H9 (cell line): ENCODE data around the gene SORBS1. TPM values are rescaled to one million over a fixed set of nuclear protein-coding genes. Genes with fewer than 3 reads are reported as not detected.

Experiments
- DNase-seq: peaks from one replicate; pipeline ENCODE4 v3.0.0-alpha.2; 2017
- H2AFZ ChIP-seq: one replicate; pipeline ENCODE4 v1.6.1; 2013; ENCODE audit warnings: mild to moderate bottlenecking, low read length, control low read depth, moderate library complexity
- H2AK5ac ChIP-seq: 2 replicates; pipeline ENCODE4 v1.6.1; 2013; ENCODE audit warnings: low read length, control low read depth, mixed read lengths; ENCODE audit not compliant: insufficient read length
- H2BK120ac ChIP-seq: one replicate; pipeline ENCODE4 v1.6.1; 2013; ENCODE audit warnings: low read depth, mild to moderate bottlenecking, low read length, control low read depth, inconsistent platforms; ENCODE audit not compliant: poor library complexity, severe bottlenecking
- H2BK12ac ChIP-seq: 2 replicates; pipeline ENCODE4 v1.6.1; 2013; ENCODE audit warnings: low read length, control low read depth, mixed read lengths, low read depth; ENCODE audit not compliant: insufficient read length
- H2BK15ac ChIP-seq: 2 replicates; pipeline ENCODE4 v1.6.1; 2013; ENCODE audit warnings: low read depth, low read length, control low read depth
- H2BK20ac ChIP-seq: one replicate; pipeline ENCODE4 v1.6.1; 2013; ENCODE audit warnings: low read depth, mild to moderate bottlenecking, low read length, control low read depth, inconsistent platforms; ENCODE audit not compliant: poor library complexity, severe bottlenecking
- H2BK5ac ChIP-seq: 2 replicates; pipeline ENCODE4 v1.6.1; 2013; ENCODE audit warnings: low read length, control low read depth, mixed read lengths; ENCODE audit not compliant: insufficient read length
- H3K14ac ChIP-seq: 2 replicates; pipeline ENCODE4 v1.6.1; 2013; ENCODE audit warnings: low read length, control low read depth; ENCODE audit not compliant: insufficient read depth
- H3K18ac ChIP-seq: 2 replicates; pipeline ENCODE4 v1.6.1; 2013; ENCODE audit warnings: low read depth, mild to moderate bottlenecking, mixed read lengths, low read length, control low read depth; ENCODE audit not compliant: insufficient read length
- H3K23ac ChIP-seq: 2 replicates; pipeline ENCODE4 v1.6.1; 2013; ENCODE audit warnings: low read length, control low read depth, mixed read lengths, low read depth; ENCODE audit not compliant: insufficient read length
- H3K23me2 ChIP-seq: 2 replicates; pipeline ENCODE4 v1.6.1; 2013; ENCODE audit warnings: low read depth, mild to moderate bottlenecking, mixed read lengths, low read length, control low read depth; ENCODE audit not compliant: insufficient read length, poor library complexity, severe bottlenecking
- H3K27ac ChIP-seq: 2 replicates; pipeline ENCODE4 v1.5.1; 2013; ENCODE audit warnings: low read length, control low read depth, mixed read lengths, low read depth; ENCODE audit not compliant: insufficient read length
- H3K27me3 ChIP-seq: 2 replicates; pipeline ENCODE4 v1.6.1; 2013; ENCODE audit warnings: low read length, control low read depth, inconsistent platforms; ENCODE audit not compliant: insufficient read depth
- H3K4ac ChIP-seq: 2 replicates; pipeline ENCODE4 v1.6.1; 2013; ENCODE audit warnings: low read depth, mild to moderate bottlenecking, control low read depth, inconsistent platforms, low read length, moderate library complexity
- H3K4me1 ChIP-seq: 2 replicates; pipeline ENCODE4 v1.6.1; 2013; ENCODE audit warnings: low read length, control low read depth, inconsistent platforms; ENCODE audit not compliant: insufficient read depth
- H3K4me2 ChIP-seq: 2 replicates; pipeline ENCODE4 v1.6.1; 2013; ENCODE audit warnings: low read length, control low read depth, mixed read lengths; ENCODE audit not compliant: insufficient read length, insufficient read depth
- H3K56ac ChIP-seq: 2 replicates; pipeline ENCODE4 v1.6.1; 2013; ENCODE audit warnings: low read depth, mild to moderate bottlenecking, mixed read lengths, low read length, control low read depth; ENCODE audit not compliant: insufficient read length
- H3K79me1 ChIP-seq: 2 replicates; pipeline ENCODE4 v1.6.1; 2013; ENCODE audit warnings: low read depth, mild to moderate bottlenecking, moderate library complexity, low read length, control low read depth, inconsistent platforms; ENCODE audit not compliant: insufficient read depth, poor library complexity, severe bottlenecking
- H3K79me2 ChIP-seq: 2 replicates; pipeline ENCODE4 v1.6.1; 2013; ENCODE audit warnings: low read length, control low read depth, inconsistent platforms; ENCODE audit not compliant: insufficient read depth
- H3K9ac ChIP-seq: 2 replicates; pipeline ENCODE4 v1.6.1; 2013; ENCODE audit warnings: low read length, control low read depth, mixed read lengths; ENCODE audit not compliant: insufficient read length; ENCODE audit errors: extremely low read depth
- H3K9me3 ChIP-seq: one replicate; pipeline ENCODE4 v1.6.1; 2013; ENCODE audit warnings: low read depth, low read length, inconsistent platforms; ENCODE audit not compliant: control insufficient read depth
- H3T11ph ChIP-seq: one replicate; pipeline ENCODE4 v1.6.1; 2013; ENCODE audit warnings: mild to moderate bottlenecking, low read length, control low read depth, inconsistent platforms
- H4K20me1 ChIP-seq: one replicate; pipeline ENCODE4 v1.6.1; 2013; ENCODE audit not compliant: control insufficient read depth, insufficient read length, insufficient read depth
- H4K5ac ChIP-seq: 2 replicates; pipeline ENCODE4 v1.6.1; 2013; ENCODE audit warnings: low read depth, mild to moderate bottlenecking, mixed read lengths, low read length, control low read depth; ENCODE audit not compliant: insufficient read length
- H4K8ac ChIP-seq: replicated peaks from 2 replicates; pipeline ENCODE4 v1.6.1; 2013; ENCODE audit warnings: low read length, control low read depth, mixed read lengths, low read depth; ENCODE audit not compliant: insufficient read length
- H4K91ac ChIP-seq: 2 replicates; pipeline ENCODE4 v1.6.1; 2013; ENCODE audit warnings: low read depth, mild to moderate bottlenecking, moderate library complexity, mixed read lengths, low read length, control low read depth; ENCODE audit not compliant: insufficient read length
- H3K27ac Mint-ChIP-seq, 3 experiments: 2 replicates in 2 of 3; 3 replicates in 1 of 3; pipeline ENCODE4 v1.8.0; 2020 to 2021; ENCODE audit warnings: mixed read lengths in 3 of 3, mild to moderate bottlenecking in 1 of 3, moderate library complexity in 1 of 3
- H3K27me3 Mint-ChIP-seq: 2 replicates; pipeline ENCODE4 v1.8.0; 2021; ENCODE audit warnings: low read depth, mild to moderate bottlenecking, moderate library complexity, mixed read lengths
- H3K36me3 Mint-ChIP-seq, 3 experiments: 2 replicates in 2 of 3; 3 replicates in 1 of 3; pipeline ENCODE4 v1.8.0; 2020 to 2021; ENCODE audit warnings: low read depth in 3 of 3, mixed read lengths in 3 of 3; ENCODE audit not compliant: insufficient read depth in 1 of 3
- H3K4me1 Mint-ChIP-seq, 2 experiments: 2 replicates each; pipeline ENCODE4 v1.8.0; 2020; ENCODE audit warnings: mixed read lengths in 2 of 2
- H3K4me3 Mint-ChIP-seq, 2 experiments: 2 replicates in 1 of 2; 3 replicates in 1 of 2; pipeline ENCODE4 v1.8.0; 2020 to 2021; ENCODE audit warnings: mild to moderate bottlenecking in 2 of 2, mixed read lengths in 2 of 2, moderate library complexity in 1 of 2
- H3K9me3 Mint-ChIP-seq, 2 experiments: 2 replicates in 1 of 2; 3 replicates in 1 of 2; pipeline ENCODE4 v1.8.0; 2020; ENCODE audit warnings: mild to moderate bottlenecking in 2 of 2, mixed read lengths in 2 of 2, moderate library complexity in 1 of 2
- WGBS: extraction: QIAGEN DNeasy Blood & Tissue Kit; methylation state at CpG from one replicate; pipeline ENCODE4 v1.1.7; 2013; ENCODE audit warnings: missing lambda C conversion rate, low lambda C conversion rate, mixed read lengths; ENCODE audit not compliant: insufficient read length; ENCODE audit errors: extremely low coverage; 5-methylcytosine and 5-hydroxymethylcytosine counted together
- total RNA-seq: library from RNA; stranded (reverse); gene quantifications from 2 replicates; pipeline ENCODE4 v1.2.1, GENCODE V29; 2021
- TF ChIP-seq, protein P1 (sequence below): fragments of 200-600 bp; sonication (generic); conservative IDR thresholded peaks from 3 replicates; pipeline ENCODE4 v1.8.0; 2021; ENCODE audit warnings: antibody characterized with exemption, mild to moderate bottlenecking

SORBS1 gene
- total RNA-seq, 1 experiment from 2014 or later: 24.3 TPM

DNA sequence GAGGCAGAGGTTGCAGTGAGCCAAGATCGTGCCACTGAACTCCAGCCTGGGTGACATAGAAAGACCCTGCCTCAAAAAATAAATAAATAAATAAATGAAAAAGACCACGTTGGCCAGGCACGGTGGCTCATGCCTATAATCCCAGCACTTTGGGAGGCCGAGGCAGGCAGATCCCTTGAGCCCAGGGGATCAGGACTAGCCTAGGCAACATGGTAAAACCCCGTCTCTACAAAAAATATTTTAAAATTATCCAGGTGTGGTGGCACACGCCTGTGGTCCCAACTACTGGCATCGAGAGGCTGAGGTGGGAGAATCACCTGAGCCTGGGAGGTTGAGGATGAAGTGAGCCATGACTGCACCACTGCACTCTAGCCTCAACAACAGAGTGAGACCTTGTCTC, 153.6 kb downstream of the SORBS1 start:
- no peak overlapping the region for H3K56ac ChIP-seq
- Mint-ChIP-seq H3K36me3 (peaks cover 5 to 14% (median 6%) of the 10 kb centered on the region in 3 experiments; a peak in 6 of 7 replicates), H3K27ac (no peak overlapping the region), H3K9me3 (no peaks in the 10 kb centered on the region), H3K4me1 (peaks cover 34 to 35% of the 10 kb centered on the region in 2 experiments), H3K4me3 (no peak overlapping the region), H3K27me3 (no peaks in the 10 kb centered on the region)
- no CpG with 5 or more reads among the region's 7 CpGs for WGBS
- H2BK120ac ChIP-seq: no peak overlapping the region
- H3K9me3 ChIP-seq: no peaks in the 10 kb centered on the region
- no peak overlapping the region for H3K14ac ChIP-seq
- H3T11ph ChIP-seq: no peak overlapping the region
- no peak overlapping the region for H4K8ac ChIP-seq
- H3K79me1 ChIP-seq: no peaks in the 10 kb centered on the region
- H2BK15ac ChIP-seq: no peak overlapping the region
- H3K23me2 ChIP-seq: no peaks in the 10 kb centered on the region
- no peak overlapping the region for H2AK5ac ChIP-seq
- H4K20me1 ChIP-seq: no peaks in the 10 kb centered on the region
- H3K9ac ChIP-seq: no peak overlapping the region
- TF ChIP-seq, protein P1, sequence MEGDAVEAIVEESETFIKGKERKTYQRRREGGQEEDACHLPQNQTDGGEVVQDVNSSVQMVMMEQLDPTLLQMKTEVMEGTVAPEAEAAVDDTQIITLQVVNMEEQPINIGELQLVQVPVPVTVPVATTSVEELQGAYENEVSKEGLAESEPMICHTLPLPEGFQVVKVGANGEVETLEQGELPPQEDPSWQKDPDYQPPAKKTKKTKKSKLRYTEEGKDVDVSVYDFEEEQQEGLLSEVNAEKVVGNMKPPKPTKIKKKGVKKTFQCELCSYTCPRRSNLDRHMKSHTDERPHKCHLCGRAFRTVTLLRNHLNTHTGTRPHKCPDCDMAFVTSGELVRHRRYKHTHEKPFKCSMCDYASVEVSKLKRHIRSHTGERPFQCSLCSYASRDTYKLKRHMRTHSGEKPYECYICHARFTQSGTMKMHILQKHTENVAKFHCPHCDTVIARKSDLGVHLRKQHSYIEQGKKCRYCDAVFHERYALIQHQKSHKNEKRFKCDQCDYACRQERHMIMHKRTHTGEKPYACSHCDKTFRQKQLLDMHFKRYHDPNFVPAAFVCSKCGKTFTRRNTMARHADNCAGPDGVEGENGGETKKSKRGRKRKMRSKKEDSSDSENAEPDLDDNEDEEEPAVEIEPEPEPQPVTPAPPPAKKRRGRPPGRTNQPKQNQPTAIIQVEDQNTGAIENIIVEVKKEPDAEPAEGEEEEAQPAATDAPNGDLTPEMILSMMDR: no peak
- no peak overlapping the region for H4K5ac ChIP-seq
- no peak overlapping the region for H3K18ac ChIP-seq
- no peaks in the 10 kb centered on the region for H3K79me2 ChIP-seq
- H3K27me3 ChIP-seq: no peaks in the 10 kb centered on the region
- H3K4me1 ChIP-seq: peaks cover 7% of the 10 kb centered on the region
- no peak overlapping the region for H3K23ac ChIP-seq
- H4K91ac ChIP-seq: no peak overlapping the region
- no peak overlapping the region for H3K4me2 ChIP-seq
- no peak overlapping the region for H2BK12ac ChIP-seq
- H2BK20ac ChIP-seq: no peak overlapping the region
- no peak overlapping the region for H2AFZ ChIP-seq
- DNase-seq: no peak
- H3K27ac ChIP-seq: no peak overlapping the region
- H3K4ac ChIP-seq: no peak overlapping the region
- H2BK5ac ChIP-seq: no peak overlapping the region
